GM12801 (cell line): ENCODE results near the gene FATE1.

Experiments used
- CTCF ChIP-seq: IDR thresholded peaks from one replicate; pipeline ENCODE4 v1.5.1; 2011; ENCODE audit warnings: control low read depth; ENCODE audit not compliant: insufficient read length; ENCODE audit errors: extremely low read depth

Gene FATE1

GRCh38 chrX:151692825-151693224, 23.0 kb upstream of the FATE1 start:
- no peak for TF ChIP-seq CTCF

- TF ChIP-seq CTCF: no peak
Measured at GRCh38 chrX:151694121-151694520, 21.7 kb upstream of the FATE1 start.

- no peak for TF ChIP-seq CTCF
Measured at GRCh38 chrX:151694661-151695582, 20.9 kb upstream of the FATE1 start, which contains the start of gene PRRG3. TSS of gene PRRG3 (plus strand) at chrX:151695458. CDS start at chrX:151698815, 3,357 bp downstream.

- no peak for TF ChIP-seq CTCF
Measured at GRCh38 chrX:151695583-151696340, 20.1 kb upstream of the FATE1 start.

GRCh38 chrX:151697522-151697921, 18.3 kb upstream of the FATE1 start:
- no peak for TF ChIP-seq CTCF

- no peak for TF ChIP-seq CTCF
Measured at GRCh38 chrX:151698485-151698884, 17.4 kb upstream of the FATE1 start.

- no peak for TF ChIP-seq CTCF
Measured at GRCh38 chrX:151699746-151700145, 16.1 kb upstream of the FATE1 start.
